GM12878 (cell line): ENCODE results near the gene ABHD17A. TPM values are rescaled to one million over a fixed set of nuclear protein-coding genes. Genes with fewer than 3 reads are reported as not detected.

Experiments
- CEBPZ ChIP-seq: fragments of 150-350 bp; IDR thresholded peaks from 2 replicates; pipeline ENCODE4 v1.6.1; 2016; ENCODE audit warnings: low read depth, low read length
- E4F1 ChIP-seq: fragments of 450-650 bp; IDR thresholded peaks from 2 replicates; pipeline ENCODE4 v1.6.1; 2018; ENCODE audit warnings: borderline replicate concordance, mild to moderate bottlenecking; ENCODE audit not compliant: partially characterized antibody
- GATAD2B ChIP-seq: fragments of 450-650 bp; conservative IDR thresholded peaks from 2 replicates; pipeline ENCODE4 v1.6.1; 2017; ENCODE audit warnings: low read depth, mild to moderate bottlenecking, moderate library complexity
- HDAC6 ChIP-seq: fragments of 200-600 bp; sonication (generic); IDR thresholded peaks from one replicate; pipeline ENCODE4 v1.8.0; 2017; ENCODE audit warnings: antibody characterized with exemption; ENCODE audit not compliant: unreplicated experiment
- NFYB ChIP-seq: IDR thresholded peaks from 2 replicates; pipeline ENCODE4 v1.6.1; 2011; ENCODE audit warnings: low read depth, mild to moderate bottlenecking, low read length, improper control_type of control experiment, moderate library complexity; ENCODE audit not compliant: insufficient read depth
- YY1 ChIP-seq: IDR thresholded peaks from 2 replicates; pipeline ENCODE4 v1.6.1; 2011; ENCODE audit warnings: low read depth, mild to moderate bottlenecking, low read length
- ZBED1 ChIP-seq: IDR thresholded peaks from 2 replicates; pipeline ENCODE4 v1.6.1; 2016; ENCODE audit warnings: borderline replicate concordance
- ZSCAN29 ChIP-seq: fragments of 450-650 bp; IDR thresholded peaks from 2 replicates; pipeline ENCODE4 v1.6.1; 2017; ENCODE audit warnings: mild to moderate bottlenecking, moderate library complexity
- polyA plus RNA-seq, 11 experiments: library from polyadenylated mRNA; depleted of rRNA in 4 of 11; unstranded in 6 of 11; stranded (reverse) in 5 of 11; fragments of >200 nt; fragmentation: Nextera tagmentation in 4 of 11; fragmentation: Illumina TruSeq in 1 of 11; extraction: Ambion mirVana in 4 of 11; extraction: Trizol in 1 of 11; gene quantifications; 1 replicate in 1 of 11; 2 replicates in 10 of 11; pipeline versions ENCODE4 v1.2.1 to v1.2.3, GENCODE V29; 2011 to 2016; ENCODE audit warnings: inconsistent platforms in 2 of 11, missing spikeins in 2 of 11, low read depth in 1 of 11
- total RNA-seq, 4 experiments: library from RNA; depleted of rRNA in 3 of 4; stranded (reverse); fragments of >200 nt in 3 of 4; fragmentation: Illumina TruSeq in 1 of 4; extraction: Trizol in 1 of 4; gene quantifications; 2 replicates each; pipeline versions ENCODE4 v1.2.1 to v1.2.3, GENCODE V29; 2013 to 2021
- TF ChIP-seq, protein P1 (sequence below): fragments of 450-650 bp; IDR thresholded peaks from 2 replicates; pipeline ENCODE4 v1.6.1; 2016; ENCODE audit warnings: mild to moderate bottlenecking, moderate library complexity, borderline replicate concordance
- TF ChIP-seq, protein P2 (sequence below): fragments of 450-650 bp; formaldehyde crosslinking; IDR thresholded peaks from 2 replicates; pipeline ENCODE4 v1.4.0; 2022; ENCODE audit warnings: mild to moderate bottlenecking, moderate library complexity

Gene ABHD17A
- total and polyA plus RNA-seq, 10 of the 15 experiments (the other 5 are each of a cell fraction or from before 2014, with no cell fraction given) = 0.13 to 126 (median 28.8) TPM; not detected in 1

GRCh38 chr19:1853295-1854038 lies 31.8 kb downstream of the ABHD17A start (continued):
- TF ChIP-seq, protein P1, sequence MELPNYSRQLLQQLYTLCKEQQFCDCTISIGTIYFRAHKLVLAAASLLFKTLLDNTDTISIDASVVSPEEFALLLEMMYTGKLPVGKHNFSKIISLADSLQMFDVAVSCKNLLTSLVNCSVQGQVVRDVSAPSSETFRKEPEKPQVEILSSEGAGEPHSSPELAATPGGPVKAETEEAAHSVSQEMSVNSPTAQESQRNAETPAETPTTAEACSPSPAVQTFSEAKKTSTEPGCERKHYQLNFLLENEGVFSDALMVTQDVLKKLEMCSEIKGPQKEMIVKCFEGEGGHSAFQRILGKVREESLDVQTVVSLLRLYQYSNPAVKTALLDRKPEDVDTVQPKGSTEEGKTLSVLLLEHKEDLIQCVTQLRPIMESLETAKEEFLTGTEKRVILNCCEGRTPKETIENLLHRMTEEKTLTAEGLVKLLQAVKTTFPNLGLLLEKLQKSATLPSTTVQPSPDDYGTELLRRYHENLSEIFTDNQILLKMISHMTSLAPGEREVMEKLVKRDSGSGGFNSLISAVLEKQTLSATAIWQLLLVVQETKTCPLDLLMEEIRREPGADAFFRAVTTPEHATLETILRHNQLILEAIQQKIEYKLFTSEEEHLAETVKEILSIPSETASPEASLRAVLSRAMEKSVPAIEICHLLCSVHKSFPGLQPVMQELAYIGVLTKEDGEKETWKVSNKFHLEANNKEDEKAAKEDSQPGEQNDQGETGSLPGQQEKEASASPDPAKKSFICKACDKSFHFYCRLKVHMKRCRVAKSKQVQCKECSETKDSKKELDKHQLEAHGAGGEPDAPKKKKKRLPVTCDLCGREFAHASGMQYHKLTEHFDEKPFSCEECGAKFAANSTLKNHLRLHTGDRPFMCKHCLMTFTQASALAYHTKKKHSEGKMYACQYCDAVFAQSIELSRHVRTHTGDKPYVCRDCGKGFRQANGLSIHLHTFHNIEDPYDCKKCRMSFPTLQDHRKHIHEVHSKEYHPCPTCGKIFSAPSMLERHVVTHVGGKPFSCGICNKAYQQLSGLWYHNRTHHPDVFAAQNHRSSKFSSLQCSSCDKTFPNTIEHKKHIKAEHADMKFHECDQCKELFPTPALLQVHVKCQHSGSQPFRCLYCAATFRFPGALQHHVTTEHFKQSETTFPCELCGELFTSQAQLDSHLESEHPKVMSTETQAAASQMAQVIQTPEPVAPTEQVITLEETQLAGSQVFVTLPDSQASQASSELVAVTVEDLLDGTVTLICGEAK = no peak
- TF ChIP-seq YY1 (peak; percentile 70; the same call in 1 of the 2 replicates), ZBED1 (no peak), GATAD2B (0 out of 2 replicates have a peak, but pooled peaks have one; percentile 50), E4F1 (peak; percentile 45), NFYB (no peak), HDAC6 (no peak), ZSCAN29 (no peak), CEBPZ (no peak)
- TF ChIP-seq, protein P2, sequence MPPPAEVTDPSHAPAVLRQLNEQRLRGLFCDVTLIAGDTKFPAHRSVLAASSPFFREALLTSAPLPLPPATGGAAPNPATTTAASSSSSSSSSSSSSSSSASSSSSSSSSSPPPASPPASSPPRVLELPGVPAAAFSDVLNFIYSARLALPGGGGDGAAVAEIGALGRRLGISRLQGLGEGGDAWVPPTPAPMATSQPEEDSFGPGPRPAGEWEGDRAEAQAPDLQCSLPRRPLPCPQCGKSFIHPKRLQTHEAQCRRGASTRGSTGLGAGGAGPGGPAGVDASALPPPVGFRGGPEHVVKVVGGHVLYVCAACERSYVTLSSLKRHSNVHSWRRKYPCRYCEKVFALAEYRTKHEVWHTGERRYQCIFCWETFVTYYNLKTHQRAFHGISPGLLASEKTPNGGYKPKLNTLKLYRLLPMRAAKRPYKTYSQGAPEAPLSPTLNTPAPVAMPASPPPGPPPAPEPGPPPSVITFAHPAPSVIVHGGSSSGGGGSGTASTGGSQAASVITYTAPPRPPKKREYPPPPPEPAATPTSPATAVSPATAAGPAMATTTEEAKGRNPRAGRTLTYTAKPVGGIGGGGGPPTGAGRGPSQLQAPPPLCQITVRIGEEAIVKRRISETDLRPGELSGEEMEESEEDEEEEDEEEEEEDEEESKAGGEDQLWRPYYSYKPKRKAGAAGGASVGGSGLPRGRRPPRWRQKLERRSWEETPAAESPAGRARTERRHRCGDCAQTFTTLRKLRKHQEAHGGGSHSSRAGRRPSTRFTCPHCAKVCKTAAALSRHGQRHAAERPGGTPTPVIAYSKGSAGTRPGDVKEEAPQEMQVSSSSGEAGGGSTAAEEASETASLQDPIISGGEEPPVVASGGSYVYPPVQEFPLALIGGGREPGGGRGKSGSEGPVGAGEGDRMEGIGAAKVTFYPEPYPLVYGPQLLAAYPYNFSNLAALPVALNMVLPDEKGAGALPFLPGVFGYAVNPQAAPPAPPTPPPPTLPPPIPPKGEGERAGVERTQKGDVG (CRISPR knock-in tag) = peak; percentile 80
